Amygdala (tissue), 56 donors: ENCODE results near the gene SCAPER.
"Not testable (repeated sequence)": the region's sequence is repeated elsewhere in the genome, so short reads cannot be mapped to it uniquely, and the experiment has no call there.

ENCODE experiments used
- DNase-seq, 56 donors: peaks; one replicate each; lab custom pipeline; 2025; lab: John Stamatoyannopoulos, UW

Gene SCAPER

GRCh38 chr15:76298986-76299385 is 606.2 kb downstream of the SCAPER start:
- DNase-seq = no peak

DNA sequence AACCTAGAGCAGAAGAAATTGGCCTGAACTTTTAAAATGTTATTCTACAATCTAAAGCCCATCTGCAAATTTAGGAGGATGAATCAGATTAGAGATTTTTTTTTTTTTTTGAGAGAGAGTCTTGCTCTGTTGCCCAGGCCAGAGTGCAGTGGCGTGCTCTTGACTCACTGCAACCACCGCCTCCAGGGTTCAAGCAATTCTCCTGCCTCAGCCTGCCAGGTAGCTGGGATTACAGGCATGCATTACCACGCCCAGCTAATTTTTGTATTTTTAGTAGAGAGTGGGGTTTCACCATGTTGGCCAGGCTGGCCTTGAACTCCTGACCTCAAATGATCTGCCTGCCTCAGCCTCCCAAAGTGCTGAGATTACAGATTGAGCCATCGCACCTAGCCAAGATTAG is 607.2 kb downstream of the SCAPER start:
- DNase-seq = not testable (repeated sequence)
